ENCODE results near the gene EIF4A2. TPM values are rescaled to one million over a fixed set of nuclear protein-coding genes. Genes with fewer than 3 reads are reported as not detected.
"Not testable (repeated sequence)": the region's sequence is repeated elsewhere in the genome, so short reads cannot be mapped to it uniquely, and the experiment has no call there.

The EIF4A2 gene
- total RNA-seq, 4 donors from 2014 or later, result 172 to 363 (median 205) TPM

GRCh38 chr3:186807231-186807630, 23.9 kb downstream of the EIF4A2 start:
- TF ChIP-seq, protein P1, sequence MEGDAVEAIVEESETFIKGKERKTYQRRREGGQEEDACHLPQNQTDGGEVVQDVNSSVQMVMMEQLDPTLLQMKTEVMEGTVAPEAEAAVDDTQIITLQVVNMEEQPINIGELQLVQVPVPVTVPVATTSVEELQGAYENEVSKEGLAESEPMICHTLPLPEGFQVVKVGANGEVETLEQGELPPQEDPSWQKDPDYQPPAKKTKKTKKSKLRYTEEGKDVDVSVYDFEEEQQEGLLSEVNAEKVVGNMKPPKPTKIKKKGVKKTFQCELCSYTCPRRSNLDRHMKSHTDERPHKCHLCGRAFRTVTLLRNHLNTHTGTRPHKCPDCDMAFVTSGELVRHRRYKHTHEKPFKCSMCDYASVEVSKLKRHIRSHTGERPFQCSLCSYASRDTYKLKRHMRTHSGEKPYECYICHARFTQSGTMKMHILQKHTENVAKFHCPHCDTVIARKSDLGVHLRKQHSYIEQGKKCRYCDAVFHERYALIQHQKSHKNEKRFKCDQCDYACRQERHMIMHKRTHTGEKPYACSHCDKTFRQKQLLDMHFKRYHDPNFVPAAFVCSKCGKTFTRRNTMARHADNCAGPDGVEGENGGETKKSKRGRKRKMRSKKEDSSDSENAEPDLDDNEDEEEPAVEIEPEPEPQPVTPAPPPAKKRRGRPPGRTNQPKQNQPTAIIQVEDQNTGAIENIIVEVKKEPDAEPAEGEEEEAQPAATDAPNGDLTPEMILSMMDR (IDR thresholded peaks at IDR 0.05), result no peak
- TF ChIP-seq POLR2A (IDR thresholded peaks at IDR 0.05), result no peak
- Histone ChIP-seq H3K4me1 (peaks cover 4 to 35% (median 10%) of the 10 kb centered on the region in 3 donors), H3K4me3 (peak overlapping the region in 3 of 4 donors; percentile 78 to 81 (median 80)), H3K27me3 (peaks cover 0 to 6% (median 0%) of the 10 kb centered on the region in 4 donors), H3K36me3 (peaks cover 0 to 14% (median 3%) of the 10 kb centered on the region in 3 donors), H3K27ac (peak overlapping the region in 3 of 4 donors; percentile 90 to 94 (median 92)), H3K9me3 (no peaks in the 10 kb centered on the region)
- intact Hi-C loops (cut with DNase I), result no loop called here
- 26 to 29% methylated on average over 5 of the region's 5 CpGs for WGBS, 2 donors
- no peak for DNase-seq

GRCh38 chr3:186810336-186810996, 27.1 kb downstream of the EIF4A2 start:
- Histone ChIP-seq H3K4me3 (no peak overlapping the region), H3K27ac (no peak overlapping the region), H3K36me3 (no peaks in the 10 kb centered on the region), H3K27me3 (peaks cover 0 to 26% (median 0%) of the 10 kb centered on the region in 4 donors), H3K9me3 (no peaks in the 10 kb centered on the region), H3K4me1 (peaks cover 4 to 24% (median 6%) of the 10 kb centered on the region in 3 donors)
- DNase-seq, result no peak
- intact Hi-C loops (cut with DNase I), result no loop called here
- 85 to 86% methylated on average over 4 of the region's 5 CpGs for WGBS, 2 donors
- no peak for TF ChIP-seq POLR2A (IDR thresholded peaks at IDR 0.05)
- TF ChIP-seq, protein P1 (IDR thresholded peaks at IDR 0.05), result no peak

GRCh38 chr3:186811313-186811712, 27.9 kb downstream of the EIF4A2 start:
- H3K9me3 ChIP-seq; intact Hi-C loops (cut with DNase I); DNase-seq; H3K4me3 ChIP-seq; H3K36me3 ChIP-seq; H3K27ac ChIP-seq: not testable (repeated sequence)
- WGBS, 2 donors, result 83% methylated on average over 2 of the region's 29 CpGs; no CpG with 5 or more reads in 1 of the 2 donors
- peaks cover 3 to 18% (median 4%) of the 10 kb centered on the region in 3 donors for H3K4me1 ChIP-seq
- H3K27me3 ChIP-seq, result peaks cover 0 to 30% (median 0%) of the 10 kb centered on the region in 4 donors

DNA sequence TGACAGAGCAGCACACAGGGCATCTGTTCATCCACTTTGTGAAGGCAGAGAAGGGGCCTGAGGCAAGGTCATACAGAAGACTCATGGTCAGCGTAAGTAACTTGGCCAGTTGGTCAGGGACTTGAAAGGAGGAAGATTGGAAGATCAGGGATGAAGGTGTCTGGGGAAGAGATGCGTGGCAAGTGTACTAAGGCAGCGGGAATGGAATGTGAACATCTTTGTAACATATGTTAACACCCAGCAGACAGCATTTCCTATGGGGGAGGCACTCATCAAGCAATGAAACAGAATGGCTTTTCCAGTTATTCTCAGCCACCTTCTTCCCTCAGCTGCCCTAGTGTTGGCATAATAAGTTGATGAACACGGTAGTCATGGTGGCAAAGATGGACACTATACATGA, 30.7 kb downstream of the EIF4A2 start:
- no peak for DNase-seq
- no peak for TF ChIP-seq POLR2A (IDR thresholded peaks at IDR 0.05)
- TF ChIP-seq, protein P1 (IDR thresholded peaks at IDR 0.05), result no peak
- intact Hi-C loops (cut with DNase I), result no loop called here
- Histone ChIP-seq H3K27me3 (peaks cover 0 to 33% (median 0%) of the 10 kb centered on the region in 4 donors), H3K9me3 (no peaks in the 10 kb centered on the region), H3K27ac (no peak overlapping the region), H3K4me1 (peaks cover 0 to 1% (median 0%) of the 10 kb centered on the region in 3 donors), H3K4me3 (no peak overlapping the region), H3K36me3 (no peaks in the 10 kb centered on the region)
- 77 to 87% methylated on average over 4 of the region's 4 CpGs for WGBS, 2 donors

GRCh38 chr3:186815435-186815834, 32.1 kb downstream of the EIF4A2 start:
- no peak for DNase-seq
- intact Hi-C loops (cut with DNase I), result loop anchor here (5.0 kb wide), 1 partner anchor 203 kb away; the partner anchor contains the start of gene AHSG

More at GRCh38 chr3:186815435-186815834, 32.1 kb downstream of the EIF4A2 start:
- Histone ChIP-seq H3K4me3 (no peak overlapping the region), H3K4me1 (no peaks in the 10 kb centered on the region), H3K36me3 (no peaks in the 10 kb centered on the region), H3K27ac (no peak overlapping the region), H3K27me3 (peaks cover 0 to 33% (median 0%) of the 10 kb centered on the region in 4 donors), H3K9me3 (no peaks in the 10 kb centered on the region)
- WGBS, 2 donors, result 85 to 100% methylated on average over 1 of the region's 1 CpG
- TF ChIP-seq, protein P1 (IDR thresholded peaks at IDR 0.05), result no peak
- TF ChIP-seq POLR2A (IDR thresholded peaks at IDR 0.05), result no peak

All from esophagus squamous epithelium (tissue), 5 donors.